H9 (cell line): Measurements from ENCODE around the gene MGAT5. TPM values are rescaled to one million over a fixed set of nuclear protein-coding genes. Genes with fewer than 3 reads are reported as not detected.

ENCODE experiments used
- DNase-seq: peaks from one replicate; pipeline ENCODE4 v3.0.0-alpha.2; 2017
- H2AFZ ChIP-seq: one replicate; pipeline ENCODE4 v1.6.1; 2013; ENCODE audit warnings: mild to moderate bottlenecking, low read length, control low read depth, moderate library complexity
- H2AK5ac ChIP-seq: 2 replicates; pipeline ENCODE4 v1.6.1; 2013; ENCODE audit warnings: low read length, control low read depth, mixed read lengths; ENCODE audit not compliant: insufficient read length
- H2BK120ac ChIP-seq: one replicate; pipeline ENCODE4 v1.6.1; 2013; ENCODE audit warnings: low read depth, mild to moderate bottlenecking, low read length, control low read depth, inconsistent platforms; ENCODE audit not compliant: poor library complexity, severe bottlenecking
- H2BK12ac ChIP-seq: 2 replicates; pipeline ENCODE4 v1.6.1; 2013; ENCODE audit warnings: low read length, control low read depth, mixed read lengths, low read depth; ENCODE audit not compliant: insufficient read length
- H2BK15ac ChIP-seq: 2 replicates; pipeline ENCODE4 v1.6.1; 2013; ENCODE audit warnings: low read depth, low read length, control low read depth
- H2BK20ac ChIP-seq: one replicate; pipeline ENCODE4 v1.6.1; 2013; ENCODE audit warnings: low read depth, mild to moderate bottlenecking, low read length, control low read depth, inconsistent platforms; ENCODE audit not compliant: poor library complexity, severe bottlenecking
- H2BK5ac ChIP-seq: 2 replicates; pipeline ENCODE4 v1.6.1; 2013; ENCODE audit warnings: low read length, control low read depth, mixed read lengths; ENCODE audit not compliant: insufficient read length
- H3K14ac ChIP-seq: 2 replicates; pipeline ENCODE4 v1.6.1; 2013; ENCODE audit warnings: low read length, control low read depth; ENCODE audit not compliant: insufficient read depth
- H3K18ac ChIP-seq: 2 replicates; pipeline ENCODE4 v1.6.1; 2013; ENCODE audit warnings: low read depth, mild to moderate bottlenecking, mixed read lengths, low read length, control low read depth; ENCODE audit not compliant: insufficient read length
- H3K23ac ChIP-seq: 2 replicates; pipeline ENCODE4 v1.6.1; 2013; ENCODE audit warnings: low read length, control low read depth, mixed read lengths, low read depth; ENCODE audit not compliant: insufficient read length
- H3K23me2 ChIP-seq: 2 replicates; pipeline ENCODE4 v1.6.1; 2013; ENCODE audit warnings: low read depth, mild to moderate bottlenecking, mixed read lengths, low read length, control low read depth; ENCODE audit not compliant: insufficient read length, poor library complexity, severe bottlenecking
- H3K27ac ChIP-seq: 2 replicates; pipeline ENCODE4 v1.5.1; 2013; ENCODE audit warnings: low read length, control low read depth, mixed read lengths, low read depth; ENCODE audit not compliant: insufficient read length
- H3K27me3 ChIP-seq: 2 replicates; pipeline ENCODE4 v1.6.1; 2013; ENCODE audit warnings: low read length, control low read depth, inconsistent platforms; ENCODE audit not compliant: insufficient read depth
- H3K4ac ChIP-seq: 2 replicates; pipeline ENCODE4 v1.6.1; 2013; ENCODE audit warnings: low read depth, mild to moderate bottlenecking, control low read depth, inconsistent platforms, low read length, moderate library complexity
- H3K4me1 ChIP-seq: 2 replicates; pipeline ENCODE4 v1.6.1; 2013; ENCODE audit warnings: low read length, control low read depth, inconsistent platforms; ENCODE audit not compliant: insufficient read depth
- H3K4me2 ChIP-seq: 2 replicates; pipeline ENCODE4 v1.6.1; 2013; ENCODE audit warnings: low read length, control low read depth, mixed read lengths; ENCODE audit not compliant: insufficient read length, insufficient read depth
- H3K56ac ChIP-seq: 2 replicates; pipeline ENCODE4 v1.6.1; 2013; ENCODE audit warnings: low read depth, mild to moderate bottlenecking, mixed read lengths, low read length, control low read depth; ENCODE audit not compliant: insufficient read length
- H3K79me1 ChIP-seq: 2 replicates; pipeline ENCODE4 v1.6.1; 2013; ENCODE audit warnings: low read depth, mild to moderate bottlenecking, moderate library complexity, low read length, control low read depth, inconsistent platforms; ENCODE audit not compliant: insufficient read depth, poor library complexity, severe bottlenecking
- H3K79me2 ChIP-seq: 2 replicates; pipeline ENCODE4 v1.6.1; 2013; ENCODE audit warnings: low read length, control low read depth, inconsistent platforms; ENCODE audit not compliant: insufficient read depth
- H3K9ac ChIP-seq: 2 replicates; pipeline ENCODE4 v1.6.1; 2013; ENCODE audit warnings: low read length, control low read depth, mixed read lengths; ENCODE audit not compliant: insufficient read length; ENCODE audit errors: extremely low read depth
- H3K9me3 ChIP-seq: one replicate; pipeline ENCODE4 v1.6.1; 2013; ENCODE audit warnings: low read depth, low read length, inconsistent platforms; ENCODE audit not compliant: control insufficient read depth
- H3T11ph ChIP-seq: one replicate; pipeline ENCODE4 v1.6.1; 2013; ENCODE audit warnings: mild to moderate bottlenecking, low read length, control low read depth, inconsistent platforms
- H4K20me1 ChIP-seq: one replicate; pipeline ENCODE4 v1.6.1; 2013; ENCODE audit not compliant: control insufficient read depth, insufficient read length, insufficient read depth
- H4K5ac ChIP-seq: 2 replicates; pipeline ENCODE4 v1.6.1; 2013; ENCODE audit warnings: low read depth, mild to moderate bottlenecking, mixed read lengths, low read length, control low read depth; ENCODE audit not compliant: insufficient read length
- H4K8ac ChIP-seq: replicated peaks from 2 replicates; pipeline ENCODE4 v1.6.1; 2013; ENCODE audit warnings: low read length, control low read depth, mixed read lengths, low read depth; ENCODE audit not compliant: insufficient read length
- H4K91ac ChIP-seq: 2 replicates; pipeline ENCODE4 v1.6.1; 2013; ENCODE audit warnings: low read depth, mild to moderate bottlenecking, moderate library complexity, mixed read lengths, low read length, control low read depth; ENCODE audit not compliant: insufficient read length
- H3K27ac Mint-ChIP-seq, 3 experiments: 2 replicates in 2 of 3; 3 replicates in 1 of 3; pipeline ENCODE4 v1.8.0; 2020 to 2021; ENCODE audit warnings: mixed read lengths in 3 of 3, mild to moderate bottlenecking in 1 of 3, moderate library complexity in 1 of 3
- H3K27me3 Mint-ChIP-seq: 2 replicates; pipeline ENCODE4 v1.8.0; 2021; ENCODE audit warnings: low read depth, mild to moderate bottlenecking, moderate library complexity, mixed read lengths
- H3K36me3 Mint-ChIP-seq, 3 experiments: 2 replicates in 2 of 3; 3 replicates in 1 of 3; pipeline ENCODE4 v1.8.0; 2020 to 2021; ENCODE audit warnings: low read depth in 3 of 3, mixed read lengths in 3 of 3; ENCODE audit not compliant: insufficient read depth in 1 of 3
- H3K4me1 Mint-ChIP-seq, 2 experiments: 2 replicates each; pipeline ENCODE4 v1.8.0; 2020; ENCODE audit warnings: mixed read lengths in 2 of 2
- H3K4me3 Mint-ChIP-seq, 2 experiments: 2 replicates in 1 of 2; 3 replicates in 1 of 2; pipeline ENCODE4 v1.8.0; 2020 to 2021; ENCODE audit warnings: mild to moderate bottlenecking in 2 of 2, mixed read lengths in 2 of 2, moderate library complexity in 1 of 2
- H3K9me3 Mint-ChIP-seq, 2 experiments: 2 replicates in 1 of 2; 3 replicates in 1 of 2; pipeline ENCODE4 v1.8.0; 2020; ENCODE audit warnings: mild to moderate bottlenecking in 2 of 2, mixed read lengths in 2 of 2, moderate library complexity in 1 of 2
- CTCF ChIP-seq: fragments of 200-600 bp; sonication (generic); conservative IDR thresholded peaks from 3 replicates; pipeline ENCODE4 v1.8.0; 2021; ENCODE audit warnings: antibody characterized with exemption, mild to moderate bottlenecking
- WGBS: extraction: QIAGEN DNeasy Blood & Tissue Kit; methylation state at CpG from one replicate; pipeline ENCODE4 v1.1.7; 2013; ENCODE audit warnings: missing lambda C conversion rate, low lambda C conversion rate, mixed read lengths; ENCODE audit not compliant: insufficient read length; ENCODE audit errors: extremely low coverage; 5-methylcytosine and 5-hydroxymethylcytosine counted together
- total RNA-seq: library from RNA; stranded (reverse); gene quantifications from 2 replicates; pipeline ENCODE4 v1.2.1, GENCODE V29; 2021

MGAT5 gene
- total RNA-seq, 1 experiment from 2014 or later = 25.7 TPM

- no peak overlapping the region for H3K27ac Mint-ChIP-seq
- H4K5ac ChIP-seq = no peak overlapping the region
- peaks cover 2 to 4% of the 10 kb centered on the region in 2 experiments; a peak in 1 of 4 replicates for H3K4me1 Mint-ChIP-seq
- H3K79me2 ChIP-seq = no peaks in the 10 kb centered on the region
- H2BK15ac ChIP-seq = no peak overlapping the region
- peak; percentile 67 for TF ChIP-seq CTCF
- H3K27me3 Mint-ChIP-seq = peaks cover 2% of the 10 kb centered on the region; the same call in 1 of the 2 replicates
- no peaks in the 10 kb centered on the region for H3K36me3 Mint-ChIP-seq
- no peak overlapping the region for H2BK5ac ChIP-seq
- H3K9me3 Mint-ChIP-seq = no peaks in the 10 kb centered on the region
- no peak overlapping the region for H3T11ph ChIP-seq
- H3K18ac ChIP-seq = no peak overlapping the region
- no peaks in the 10 kb centered on the region for H3K27me3 ChIP-seq
- WGBS = no CpG with 5 or more reads among the region's 3 CpGs
- H3K14ac ChIP-seq = no peak overlapping the region
- H3K27ac ChIP-seq = no peak overlapping the region
- no peaks in the 10 kb centered on the region for H4K20me1 ChIP-seq
- H4K8ac ChIP-seq = no peak overlapping the region
- no peaks in the 10 kb centered on the region for H3K79me1 ChIP-seq
- DNase-seq = peak; percentile 61
- H2BK120ac ChIP-seq = no peak overlapping the region
- no peak overlapping the region for H3K4ac ChIP-seq
- H2AK5ac ChIP-seq = no peak overlapping the region
- H2BK12ac ChIP-seq = no peak overlapping the region
- H3K56ac ChIP-seq = no peak overlapping the region
- H3K23me2 ChIP-seq = no peaks in the 10 kb centered on the region
- H3K9me3 ChIP-seq = no peaks in the 10 kb centered on the region
- H3K9ac ChIP-seq = no peak overlapping the region
- H3K4me1 ChIP-seq = no peaks in the 10 kb centered on the region
- no peak overlapping the region for H4K91ac ChIP-seq
- H2AFZ ChIP-seq = no peak overlapping the region
- H3K4me3 Mint-ChIP-seq = no peak overlapping the region; a peak in 1 of 5 replicates
- no peak overlapping the region for H2BK20ac ChIP-seq
- H3K4me2 ChIP-seq = no peak overlapping the region
- no peak overlapping the region for H3K23ac ChIP-seq
Measured at GRCh38 chr2:134466141-134466540, 212.3 kb downstream of the MGAT5 start.
